ENCODE measurements around the gene SDR42E1. TPM values are rescaled to one million over a fixed set of nuclear protein-coding genes. Genes with fewer than 3 reads are reported as not detected.

SDR42E1 gene
- total RNA-seq, 2 experiments from 2014 or later, result under 0.01 to 0.65 TPM

DNA sequence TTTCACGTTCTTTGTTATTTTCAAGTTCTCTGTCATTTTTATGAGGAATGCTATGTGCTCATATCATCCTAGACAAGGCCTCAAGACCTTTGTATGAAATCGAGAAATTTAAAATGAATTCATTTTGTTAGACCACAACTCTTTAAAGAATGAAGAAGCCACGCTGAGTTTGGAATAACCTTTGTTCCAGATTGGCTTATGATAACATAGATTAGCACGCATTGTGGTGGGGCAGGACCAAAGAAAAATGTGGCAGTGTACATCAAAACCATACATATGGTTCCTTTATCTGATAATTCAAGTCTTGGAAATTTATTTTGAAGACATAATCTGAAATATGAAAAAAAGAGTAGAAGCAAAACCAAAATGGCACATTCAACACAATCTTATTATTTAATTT, 26.0 kb upstream of the SDR42E1 start:
- Histone ChIP-seq H3K4me1 (ENCODE audit: insufficient read depth, low read length, poor library complexity, severe bottlenecking) (no peaks in the 10 kb centered on the region), H3K36me3 (ENCODE audit: insufficient read depth, low read length) (no peaks in the 10 kb centered on the region), H3K27ac (ENCODE audit: low read depth, low read length, poor library complexity, severe bottlenecking) (no peak overlapping the region), H3K9me2 (ENCODE audit: insufficient read depth, low read length) (no peaks in the 10 kb centered on the region), H3K9me3 (ENCODE audit: low read length) (no peaks in the 10 kb centered on the region), H2AFZ (ENCODE audit: low read length) (no peak overlapping the region), H3K4me3 (ENCODE audit: low read depth, low read length, poor library complexity, severe bottlenecking) (no peak overlapping the region), H3K4me2 (ENCODE audit: low read length) (no peak overlapping the region), H4K20me1 (ENCODE audit: insufficient read depth, low read length) (no peaks in the 10 kb centered on the region), H3K79me2 (ENCODE audit: insufficient read depth, low read depth, low read length) (no peaks in the 10 kb centered on the region)
- DNase-seq (ENCODE audit: low spot score), result no peak
- intact Hi-C loops (cut with micrococcal nuclease; ENCODE audit: unreplicated experiment), result no loop called here
- TF ChIP-seq EZH2phosphoT487 (IDR thresholded peaks at IDR 0.05; ENCODE audit: borderline replicate concordance, low read depth, low read length) (no peak), CTCF (conservative IDR thresholded peaks at IDR 0.05; ENCODE audit: low read length) (no peak)
- no TSS peak for BruUV-seq (replicated peaks)
- POLR2A ChIA-PET, result interaction anchor here (1.1 kb wide), 1 partner anchor 37 kb away, joined by 3 read pairs; no protein-coding TSS in a partner anchor
- CTCF ChIA-PET (ENCODE audit: unreplicated experiment), result no interaction called here

- no peak within 1 kb of the TSS for H3K4me3 ChIP-seq (ENCODE audit: low read depth, low read length, poor library complexity, severe bottlenecking)
- no peaks in the 10 kb centered on the region for H4K20me1 ChIP-seq (ENCODE audit: insufficient read depth, low read length)
- no peaks in the 10 kb centered on the region for H3K36me3 ChIP-seq (ENCODE audit: insufficient read depth, low read length)
- H3K9me3 ChIP-seq (ENCODE audit: low read length), result no peaks in the 10 kb centered on the region
- no TSS peak for BruUV-seq (replicated peaks)
- no peak within 1 kb of the TSS for H3K27ac ChIP-seq (ENCODE audit: low read depth, low read length, poor library complexity, severe bottlenecking)
- no peak for DNase-seq (ENCODE audit: low spot score)
- CTCF ChIA-PET (ENCODE audit: unreplicated experiment), result no interaction called here
- H2AFZ ChIP-seq (ENCODE audit: low read length), result no peak within 1 kb of the TSS
- no peaks in the 10 kb centered on the region for H3K9me2 ChIP-seq (ENCODE audit: insufficient read depth, low read length)
- no peak within 1 kb of the TSS for H3K4me2 ChIP-seq (ENCODE audit: low read length)
- no peaks in the 10 kb centered on the region for H3K4me1 ChIP-seq (ENCODE audit: insufficient read depth, low read length, poor library complexity, severe bottlenecking)
- intact Hi-C loops (cut with micrococcal nuclease; ENCODE audit: unreplicated experiment), result no loop called here
- no peak for TF ChIP-seq CTCF (conservative IDR thresholded peaks at IDR 0.05; ENCODE audit: low read length)
- no peak for TF ChIP-seq EZH2phosphoT487 (IDR thresholded peaks at IDR 0.05; ENCODE audit: borderline replicate concordance, low read depth, low read length)
- no peaks in the 10 kb centered on the region for H3K79me2 ChIP-seq (ENCODE audit: insufficient read depth, low read depth, low read length)
- POLR2A ChIA-PET, result no interaction called here
These were observed 23.8 kb upstream of the SDR42E1 start, which contains the start of gene HSD17B2 for GRCh38 chr16:82034981-82035612. Gene HSD17B2, plus strand, starts transcription at chr16:82035253. Its CDS starts 172 bp downstream, at chr16:82035425.

- H4K20me1 ChIP-seq (ENCODE audit: insufficient read depth, low read length), result no peaks in the 10 kb centered on the region
- intact Hi-C loops (cut with micrococcal nuclease; ENCODE audit: unreplicated experiment), result no loop called here
- no peaks in the 10 kb centered on the region for H3K4me1 ChIP-seq (ENCODE audit: insufficient read depth, low read length, poor library complexity, severe bottlenecking)
- no TSS peak for BruUV-seq (replicated peaks)
- TF ChIP-seq EZH2phosphoT487 (IDR thresholded peaks at IDR 0.05; ENCODE audit: borderline replicate concordance, low read depth, low read length), result no peak
- TF ChIP-seq CTCF (conservative IDR thresholded peaks at IDR 0.05; ENCODE audit: low read length), result no peak
- H3K9me3 ChIP-seq (ENCODE audit: low read length), result no peaks in the 10 kb centered on the region
- CTCF ChIA-PET (ENCODE audit: unreplicated experiment), result no interaction called here
- no peak overlapping the region for H2AFZ ChIP-seq (ENCODE audit: low read length)
- POLR2A ChIA-PET, result no interaction called here
- H3K79me2 ChIP-seq (ENCODE audit: insufficient read depth, low read depth, low read length), result no peaks in the 10 kb centered on the region
- H3K4me2 ChIP-seq (ENCODE audit: low read length), result no peak overlapping the region
- no peak for DNase-seq (ENCODE audit: low spot score)
- no peak overlapping the region for H3K4me3 ChIP-seq (ENCODE audit: low read depth, low read length, poor library complexity, severe bottlenecking)
- H3K27ac ChIP-seq (ENCODE audit: low read depth, low read length, poor library complexity, severe bottlenecking), result no peak overlapping the region
- no peaks in the 10 kb centered on the region for H3K9me2 ChIP-seq (ENCODE audit: insufficient read depth, low read length)
- H3K36me3 ChIP-seq (ENCODE audit: insufficient read depth, low read length), result no peaks in the 10 kb centered on the region
These were observed 22.5 kb upstream of the SDR42E1 start for GRCh38 chr16:82033683-82034300.

Measured in OCI-LY7 (cell line).